SHP77 (cell line): ENCODE results near the gene AAR2.

ENCODE experiments used
- DNase-seq, 2 experiments: peaks; one replicate each; lab custom pipeline; 2025; lab: John Stamatoyannopoulos, UW

The AAR2 gene

GRCh38 chr20:36279776-36280175 is 43.5 kb downstream of the AAR2 start:
- DNase-seq = no peak

GRCh38 chr20:36281785-36282380 is 45.6 kb downstream of the AAR2 start:
- no peak for DNase-seq

GRCh38 chr20:36284751-36285150 is 48.5 kb downstream of the AAR2 start:
- DNase-seq = no peak

GRCh38 chr20:36285746-36286447 is 49.6 kb downstream of the AAR2 start:
- DNase-seq = no peak

- DNase-seq = no peak
Measured at GRCh38 chr20:36297656-36298055, 61.4 kb downstream of the AAR2 start.

- DNase-seq = no peak
Measured at GRCh38 chr20:36298061-36298460, 61.8 kb downstream of the AAR2 start.

DNA sequence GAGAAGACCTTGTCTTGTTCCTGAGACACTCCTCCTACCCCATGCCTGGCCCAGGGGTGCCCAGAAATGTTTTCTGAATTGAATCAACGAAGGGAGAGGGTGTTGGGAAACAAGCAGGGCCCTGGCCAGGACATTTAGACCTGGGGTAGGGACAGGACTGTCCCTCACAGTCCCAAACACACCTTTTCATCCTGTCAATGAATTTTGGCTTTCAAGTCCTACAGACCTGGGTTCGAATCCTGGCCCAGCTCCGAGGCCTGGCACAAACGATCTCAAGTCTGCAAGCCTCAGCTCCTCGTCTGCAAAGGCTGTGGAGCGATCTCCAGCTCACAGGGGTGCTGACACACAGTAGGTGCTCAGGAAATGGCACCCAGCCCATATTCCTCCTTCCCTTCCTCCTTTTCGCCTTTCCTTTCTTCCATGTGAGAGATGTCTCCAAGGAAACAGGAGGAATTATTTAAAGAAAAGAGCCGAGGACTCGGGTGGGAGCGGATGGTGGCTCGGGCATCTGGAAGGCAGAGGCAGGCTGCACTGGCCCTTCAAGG is 62.6 kb downstream of the AAR2 start:
- DNase-seq = no peak

DNA sequence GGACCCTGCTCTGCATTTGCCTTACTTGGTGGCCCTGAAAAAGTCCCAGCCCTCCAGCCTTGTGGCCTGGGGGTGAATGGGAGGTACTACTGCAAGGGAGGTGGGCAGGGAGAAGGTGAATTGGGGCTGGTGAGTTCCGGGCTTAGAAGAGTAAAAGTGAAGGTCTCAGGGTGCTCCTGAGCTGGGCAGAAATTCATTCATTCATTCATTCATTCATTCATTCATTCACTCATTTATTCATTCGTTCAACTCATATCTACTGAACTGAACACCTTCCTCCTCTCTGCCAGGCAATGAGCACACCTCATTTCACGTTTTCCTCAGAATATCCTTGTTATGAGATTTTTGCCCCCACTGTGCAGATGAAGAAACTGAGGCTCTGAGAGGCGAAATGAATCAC is 63.2 kb downstream of the AAR2 start:
- no peak for DNase-seq

GRCh38 chr20:36301359-36302119 is 65.3 kb downstream of the AAR2 start:
- DNase-seq = no peak

GRCh38 chr20:36303020-36303595 is 66.8 kb downstream of the AAR2 start:
- no peak for DNase-seq

- DNase-seq = no peak
Measured at GRCh38 chr20:36303831-36304230, 67.6 kb downstream of the AAR2 start.

GRCh38 chr20:36304786-36305495 is 68.7 kb downstream of the AAR2 start:
- no peak for DNase-seq

GRCh38 chr20:36305602-36306551 is 69.6 kb downstream of the AAR2 start, which contains the start of gene DLGAP4:
DLGAP4 (plus strand) TSS chr20:36306339; CDS start chr20:36431718, 125,379 bp downstream.
- no peak for DNase-seq
